GM12875 (cell line): Measurements from ENCODE around the gene SLC22A13.

ENCODE experiments used
- H3K4me3 ChIP-seq: one replicate; pipeline ENCODE4 v1.5.1; 2011; ENCODE audit warnings: low read depth, low read length, control low read depth
- CTCF ChIP-seq: IDR thresholded peaks from 2 replicates; pipeline ENCODE4 v1.5.1; 2011; ENCODE audit warnings: low read depth, mild to moderate bottlenecking, control low read depth, inconsistent platforms, low read length, moderate library complexity, borderline replicate concordance; ENCODE audit not compliant: insufficient read depth

Gene SLC22A13

GRCh38 chr3:38250198-38250597 is 15.4 kb upstream of the SLC22A13 start:
- no peak for TF ChIP-seq CTCF
- no peak overlapping the region for H3K4me3 ChIP-seq

- no peak for TF ChIP-seq CTCF
- no peak overlapping the region for H3K4me3 ChIP-seq
Measured at GRCh38 chr3:38251197-38251596, 14.4 kb upstream of the SLC22A13 start.

DNA sequence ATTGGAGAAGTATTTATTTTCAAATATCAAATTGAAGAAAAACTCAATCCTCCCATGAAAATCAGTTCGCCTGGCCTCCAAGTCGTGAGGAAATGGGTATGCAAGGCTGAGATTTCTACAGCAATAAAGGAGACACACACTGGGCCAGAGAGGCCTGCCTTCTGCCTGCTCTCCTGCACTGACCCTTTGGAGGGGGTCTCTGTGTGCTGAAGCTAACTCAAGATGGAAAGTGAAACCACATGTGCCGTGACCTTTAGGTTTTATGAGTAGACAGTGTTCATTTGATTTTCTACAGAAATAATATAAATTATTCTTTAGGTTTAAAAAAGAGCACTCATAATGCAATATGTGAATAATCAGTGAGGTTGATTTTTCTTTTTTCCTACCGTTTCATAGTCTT is 11.9 kb upstream of the SLC22A13 start:
- no peak overlapping the region for H3K4me3 ChIP-seq
- no peak for TF ChIP-seq CTCF

DNA sequence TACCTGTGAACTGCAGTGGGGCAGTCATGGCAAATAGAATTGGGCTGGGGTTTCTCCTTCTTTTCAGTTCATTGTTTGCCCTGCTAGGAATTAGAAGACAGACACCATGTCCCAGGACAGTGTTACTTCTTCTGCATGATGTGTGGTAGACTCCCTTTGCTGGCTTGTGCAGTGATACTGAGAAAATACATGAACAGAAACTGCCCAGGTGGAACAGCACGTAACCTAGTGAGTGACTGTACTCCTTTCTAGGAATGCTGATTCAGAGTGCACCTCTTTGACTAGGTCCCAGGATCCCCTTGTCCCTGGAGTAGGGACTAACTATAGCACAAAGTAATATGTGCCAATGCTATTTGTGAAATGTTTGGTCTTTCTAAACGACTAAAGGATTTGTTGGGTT is 10.7 kb upstream of the SLC22A13 start:
- TF ChIP-seq CTCF, result no peak
- H3K4me3 ChIP-seq, result no peak overlapping the region

DNA sequence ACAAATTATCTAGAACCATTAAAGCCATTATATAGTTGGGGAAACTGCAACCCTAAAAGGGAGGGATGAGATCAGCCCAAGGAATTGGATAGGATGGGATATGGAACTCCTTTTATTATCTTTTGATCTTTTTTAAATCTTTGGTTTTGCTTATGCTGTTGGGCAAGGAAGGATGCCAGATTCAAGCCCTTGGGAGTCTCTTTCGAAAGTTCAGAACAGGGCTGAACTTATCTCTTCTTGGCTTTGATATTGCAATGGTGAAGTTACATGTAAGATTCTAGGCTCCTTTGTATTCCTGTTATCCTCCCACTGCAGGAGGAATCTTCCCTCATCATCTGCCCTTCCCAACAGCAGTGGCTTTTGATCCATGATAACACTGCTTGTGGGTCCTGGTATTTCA is 10.0 kb upstream of the SLC22A13 start:
- no peak overlapping the region for H3K4me3 ChIP-seq
- no peak for TF ChIP-seq CTCF

DNA sequence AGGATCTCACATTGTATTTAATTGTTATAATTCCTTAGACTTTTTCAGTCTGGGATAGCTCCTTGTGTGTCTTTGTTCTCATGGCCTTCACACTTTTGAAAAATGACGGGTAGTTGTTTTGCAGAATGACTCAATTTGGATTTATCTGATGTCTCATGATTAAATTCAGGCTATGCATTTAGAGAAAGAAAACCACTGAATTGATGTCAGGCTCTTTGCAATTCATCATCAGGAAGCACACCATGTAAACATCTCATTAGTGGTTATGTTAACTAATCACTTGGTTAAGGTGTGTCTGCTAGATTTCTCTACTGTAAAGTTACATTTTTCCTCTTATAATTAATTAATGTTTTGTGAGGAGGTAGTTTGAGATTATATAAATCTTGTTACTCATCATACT is 8.0 kb upstream of the SLC22A13 start:
- TF ChIP-seq CTCF, result no peak
- H3K4me3 ChIP-seq, result no peak overlapping the region

DNA sequence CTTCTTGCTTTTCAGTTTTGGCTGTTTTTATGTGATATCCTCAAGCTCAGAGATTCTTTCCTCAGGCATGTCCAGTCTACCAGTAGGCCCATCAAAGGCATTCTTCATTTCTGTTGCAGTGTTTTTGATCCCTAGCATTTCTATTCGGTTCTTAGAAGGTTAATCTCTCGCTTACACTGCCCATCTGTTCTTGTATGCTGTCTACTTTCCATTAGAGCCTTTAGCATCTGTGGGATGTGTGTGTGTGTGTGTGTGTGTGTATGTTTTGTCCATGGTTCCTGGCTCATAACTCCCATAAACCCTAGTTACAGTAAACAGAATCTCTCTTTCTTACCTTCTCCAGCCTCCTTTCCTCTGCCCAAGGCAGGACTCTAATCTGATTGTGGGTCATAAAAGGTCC is 5.1 kb upstream of the SLC22A13 start:
- H3K4me3 ChIP-seq, result no peak overlapping the region
- no peak for TF ChIP-seq CTCF
